Measurements from ENCODE around the gene RASAL3.

Gene RASAL3

GRCh38 chr19:15432629-15433518, 31.5 kb downstream of the RASAL3 start:
- peak; percentile 92 for DNase-seq

- DNase-seq = no peak
Measured at GRCh38 chr19:15432018-15432494, 32.3 kb downstream of the RASAL3 start.

DNA sequence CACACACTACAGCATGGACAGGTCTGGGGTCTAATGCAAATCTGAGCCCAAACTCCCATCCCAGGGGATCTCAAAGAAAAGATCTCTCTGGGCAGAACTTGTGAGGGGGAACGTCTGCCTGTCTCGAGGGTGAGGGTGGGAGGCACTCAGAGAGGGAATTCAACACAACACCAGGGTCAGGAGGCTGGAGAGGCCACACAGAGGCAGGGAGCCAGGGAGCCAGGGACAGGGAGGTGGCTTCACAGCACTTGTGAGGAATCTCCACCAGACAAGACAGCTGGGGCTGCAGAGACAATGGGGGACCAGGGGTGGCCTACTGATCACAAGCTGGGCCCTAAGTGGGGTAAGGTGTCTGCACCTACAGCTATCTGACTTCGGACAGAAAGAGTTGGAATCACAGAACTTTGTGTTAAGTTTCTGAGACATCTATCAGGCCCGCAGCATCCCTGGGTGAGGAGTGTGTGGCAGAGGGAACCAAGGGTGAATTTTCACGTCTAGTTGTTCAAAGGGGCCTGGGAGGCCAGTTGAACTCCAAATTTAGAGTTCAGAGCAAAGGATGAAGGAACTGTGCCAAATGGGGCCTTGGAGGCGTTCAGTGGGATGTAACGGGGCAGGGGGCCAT, 32.8 kb downstream of the RASAL3 start:
- DNase-seq = no peak

DNA sequence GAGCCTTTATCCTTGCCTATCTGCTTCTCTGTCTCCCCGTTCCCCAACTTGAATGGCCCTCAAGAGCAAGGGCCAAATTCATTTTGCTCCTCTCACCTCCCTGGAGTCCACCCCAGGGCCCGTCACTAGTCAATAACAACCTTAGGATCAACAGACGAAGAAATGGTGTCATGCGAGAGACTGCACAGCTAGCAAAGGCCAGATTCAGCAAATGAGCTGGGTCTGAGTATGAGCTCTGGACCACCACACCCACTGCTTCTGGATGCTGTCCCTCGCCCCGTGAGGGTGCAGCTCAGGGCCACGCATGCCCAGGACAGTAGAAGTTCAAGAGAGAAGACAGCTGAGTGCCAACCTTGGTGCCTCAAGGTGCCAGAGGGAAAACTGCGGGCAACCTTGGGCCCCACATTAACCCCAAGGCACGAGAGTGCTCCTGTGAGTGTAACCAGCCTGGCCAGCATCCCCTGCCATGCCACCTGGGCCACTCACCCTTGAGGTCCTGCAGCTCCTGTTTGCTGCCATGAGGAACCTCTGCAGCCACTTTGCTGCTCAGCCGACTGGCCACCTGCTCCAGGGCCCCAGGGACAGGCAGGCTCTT, 33.7 kb downstream of the RASAL3 start:
- DNase-seq = no peak

DNA sequence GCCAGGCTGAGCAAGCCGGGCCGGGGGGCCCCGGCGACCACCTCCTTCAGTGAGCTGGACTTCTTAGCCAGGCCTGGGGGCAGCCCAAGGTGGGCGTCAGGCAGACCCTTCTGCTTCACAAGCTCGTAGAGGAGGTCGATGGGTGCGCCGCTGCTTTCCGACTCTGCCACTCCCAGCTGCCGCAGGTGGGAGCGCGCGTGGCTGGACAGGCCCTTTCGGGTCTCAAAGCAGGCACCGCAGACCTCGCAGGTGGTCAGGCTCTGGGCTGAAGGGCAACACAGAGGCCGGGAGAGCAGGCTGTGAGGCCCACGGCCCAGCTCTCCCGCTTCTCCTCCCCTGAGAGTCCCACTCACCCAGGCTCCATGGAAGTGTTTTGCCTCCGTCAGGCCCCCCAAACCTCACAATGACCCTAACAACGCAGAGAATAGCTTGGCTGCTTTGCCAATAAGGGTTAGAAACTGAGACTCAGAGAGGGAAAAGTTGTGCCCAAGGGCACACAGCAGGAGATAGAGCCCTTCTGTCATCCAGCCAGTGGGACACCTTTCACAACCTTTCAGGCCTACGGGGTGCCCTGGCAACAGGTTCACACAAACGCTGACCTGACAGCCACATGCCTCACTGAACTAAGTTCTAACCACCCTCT, 34.4 kb downstream of the RASAL3 start:
- no peak for DNase-seq

GRCh38 chr19:15428956-15429824, 35.2 kb downstream of the RASAL3 start:
- no peak for DNase-seq

GRCh38 chr19:15427991-15428471, 36.3 kb downstream of the RASAL3 start:
- no peak for DNase-seq

- no peak for DNase-seq
Measured at GRCh38 chr19:15427350-15427700, 37.0 kb downstream of the RASAL3 start.

DNA sequence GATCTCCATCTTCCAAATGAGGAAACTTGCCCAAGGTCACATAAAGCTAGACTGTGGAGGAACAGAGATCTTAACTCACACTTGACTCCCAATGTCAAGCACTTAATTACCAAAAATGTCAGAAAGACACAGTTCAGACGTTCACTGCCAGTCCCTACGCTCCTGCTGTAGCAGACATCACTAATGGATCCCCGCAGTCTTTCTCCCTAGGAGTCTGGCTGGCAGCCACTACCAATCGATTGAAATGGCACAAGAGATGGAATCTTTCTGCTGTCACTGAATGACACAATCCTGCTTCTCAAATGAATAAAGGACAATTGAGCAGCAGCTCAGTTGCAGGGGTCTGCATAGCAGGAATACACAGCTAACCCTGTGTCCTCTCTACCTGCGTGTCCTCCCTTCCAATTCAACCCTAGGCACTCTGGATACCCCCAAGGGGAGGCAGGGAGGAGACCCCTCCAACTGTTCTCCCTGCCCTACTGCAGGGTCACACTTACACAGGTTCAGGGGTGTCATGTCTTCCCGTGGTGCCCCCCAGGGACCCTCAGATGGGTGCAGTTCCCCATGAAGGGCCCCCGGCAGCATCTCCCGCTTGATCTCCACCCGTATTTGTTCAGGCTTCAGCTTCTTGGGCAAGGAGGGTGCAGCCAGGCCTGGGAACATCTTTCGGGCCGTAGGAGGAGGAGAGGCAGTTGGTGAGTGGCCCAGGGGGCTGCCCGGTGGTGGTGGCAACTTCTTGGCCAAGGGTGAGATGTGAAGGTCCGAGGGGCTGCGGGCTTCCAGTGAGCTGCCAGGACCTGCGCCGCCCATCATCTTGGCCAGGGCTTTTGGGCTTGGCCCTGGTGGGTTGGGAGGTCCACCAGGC, 37.6 kb downstream of the RASAL3 start:
- no peak for DNase-seq

GRCh38 chr19:15425321-15425950, 38.9 kb downstream of the RASAL3 start:
- DNase-seq = no peak

DNA sequence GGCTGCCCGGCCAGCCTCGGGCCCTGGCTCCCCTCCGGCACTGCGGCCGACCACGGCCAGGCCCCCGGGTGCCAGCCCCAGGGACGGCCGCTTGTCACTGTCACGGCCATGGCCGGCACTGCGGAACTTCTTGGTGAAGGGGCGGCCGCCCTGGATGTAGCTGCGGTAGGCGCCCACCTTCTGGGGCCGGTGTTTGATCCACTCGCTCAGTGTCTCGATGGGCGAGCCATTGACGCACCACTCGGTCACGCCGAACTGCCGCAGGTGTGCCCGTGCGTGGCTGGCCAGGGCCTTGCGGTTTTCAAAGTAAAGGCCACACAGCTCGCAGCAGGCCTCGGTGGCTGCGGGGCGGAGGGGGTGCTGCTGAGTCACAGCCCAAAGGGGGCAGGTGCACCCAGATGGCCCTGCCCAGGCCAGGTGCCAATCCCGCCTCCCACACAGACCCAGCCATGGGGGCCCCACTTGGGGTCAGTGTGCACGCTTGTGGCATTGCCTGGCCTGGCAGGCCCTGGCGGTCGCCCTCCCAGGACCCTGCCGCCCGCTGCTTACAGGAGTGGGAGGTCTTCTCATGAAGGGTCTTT, 39.6 kb downstream of the RASAL3 start:
- no peak for DNase-seq

DNA sequence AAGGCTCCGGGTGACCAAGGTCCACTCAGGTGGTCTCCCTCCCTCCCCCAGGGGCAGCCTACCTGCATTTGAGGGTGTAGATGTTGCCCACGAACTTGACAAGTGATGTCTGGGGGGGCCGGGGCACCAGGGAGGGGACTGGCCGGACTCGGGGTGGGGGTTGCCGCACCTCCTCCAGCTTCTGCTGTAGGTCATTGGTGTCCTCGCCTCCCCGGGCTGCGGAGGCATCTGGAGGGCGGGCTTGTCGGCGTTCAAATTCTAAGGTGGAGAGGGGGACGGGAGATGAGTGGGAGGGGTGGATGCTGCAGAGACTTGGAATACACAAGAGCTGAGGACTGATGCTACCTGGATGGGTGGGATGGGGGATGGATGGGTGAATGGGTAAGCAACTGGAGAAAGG, 40.2 kb downstream of the RASAL3 start:
- no peak for DNase-seq

GRCh38 chr19:15423130-15423529, 41.2 kb downstream of the RASAL3 start:
- no peak for DNase-seq

GRCh38 chr19:15422296-15423075, 41.9 kb downstream of the RASAL3 start:
- DNase-seq = no peak

- DNase-seq = no peak
Measured at GRCh38 chr19:15421721-15422260, 42.6 kb downstream of the RASAL3 start.

- DNase-seq = no peak
Measured at GRCh38 chr19:15421136-15421695, 43.1 kb downstream of the RASAL3 start.

DNA sequence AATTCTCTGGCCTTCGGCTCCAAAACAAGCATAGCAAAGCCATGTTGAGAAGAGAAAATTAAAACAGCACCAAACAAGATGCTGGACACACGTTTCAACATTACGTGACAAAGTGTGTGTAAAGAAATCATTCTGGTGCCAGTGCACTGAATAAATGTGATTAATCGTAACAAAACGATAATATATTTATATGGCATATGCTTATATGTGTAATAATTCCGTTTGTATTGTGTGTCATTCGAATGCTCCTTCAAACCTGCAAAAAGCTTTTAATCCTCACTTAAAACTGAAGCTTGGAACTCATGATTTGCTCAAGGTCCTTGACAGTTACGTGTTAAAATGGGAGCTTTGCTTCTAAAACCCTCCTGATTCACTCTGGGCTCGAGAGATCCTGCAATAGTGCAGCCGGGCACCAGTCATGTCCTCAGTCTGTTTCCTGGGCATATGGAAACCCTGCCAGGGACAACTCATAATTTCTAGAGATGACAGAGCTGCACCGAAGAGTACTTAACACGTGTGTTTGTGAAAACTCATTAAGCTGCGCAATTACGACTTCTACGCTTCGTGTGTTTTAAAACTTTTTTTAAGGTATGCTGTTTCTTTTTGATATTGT, 44.8 kb downstream of the RASAL3 start:
- no peak for DNase-seq
